Thyroid gland (tissue), 4 donors: Measurements from ENCODE around the gene ANKS1A.

Source experiments
- POLR2A ChIP-seq, 2 donors: fragments of 450-650 bp; IDR thresholded peaks; one replicate each; pipeline ENCODE4 v1.6.1; 2017; ENCODE audit warnings: antibody characterized with exemption in 2 of 2, mild to moderate bottlenecking in 2 of 2, moderate library complexity in 1 of 2
- TF ChIP-seq, protein P1 (sequence below), 6 experiments: fragments of 200-600 bp in 3 of 6; fragments of 450-650 bp in 3 of 6; sonication (generic) in 3 of 6; IDR thresholded peaks; one replicate each; pipeline ENCODE4 v1.5.1; 2016 to 2019; ENCODE audit warnings: antibody characterized with exemption in 6 of 6, mild to moderate bottlenecking in 2 of 6, inconsistent platforms in 1 of 6, moderate library complexity in 1 of 6

GRCh38 chr6:34891296-34891695, 2.2 kb downstream of the ANKS1A start:
- no peak for TF ChIP-seq POLR2A (IDR thresholded peaks at IDR 0.05)
- TF ChIP-seq, protein P1, sequence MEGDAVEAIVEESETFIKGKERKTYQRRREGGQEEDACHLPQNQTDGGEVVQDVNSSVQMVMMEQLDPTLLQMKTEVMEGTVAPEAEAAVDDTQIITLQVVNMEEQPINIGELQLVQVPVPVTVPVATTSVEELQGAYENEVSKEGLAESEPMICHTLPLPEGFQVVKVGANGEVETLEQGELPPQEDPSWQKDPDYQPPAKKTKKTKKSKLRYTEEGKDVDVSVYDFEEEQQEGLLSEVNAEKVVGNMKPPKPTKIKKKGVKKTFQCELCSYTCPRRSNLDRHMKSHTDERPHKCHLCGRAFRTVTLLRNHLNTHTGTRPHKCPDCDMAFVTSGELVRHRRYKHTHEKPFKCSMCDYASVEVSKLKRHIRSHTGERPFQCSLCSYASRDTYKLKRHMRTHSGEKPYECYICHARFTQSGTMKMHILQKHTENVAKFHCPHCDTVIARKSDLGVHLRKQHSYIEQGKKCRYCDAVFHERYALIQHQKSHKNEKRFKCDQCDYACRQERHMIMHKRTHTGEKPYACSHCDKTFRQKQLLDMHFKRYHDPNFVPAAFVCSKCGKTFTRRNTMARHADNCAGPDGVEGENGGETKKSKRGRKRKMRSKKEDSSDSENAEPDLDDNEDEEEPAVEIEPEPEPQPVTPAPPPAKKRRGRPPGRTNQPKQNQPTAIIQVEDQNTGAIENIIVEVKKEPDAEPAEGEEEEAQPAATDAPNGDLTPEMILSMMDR (IDR thresholded peaks at IDR 0.05), result no peak
